Measurements from ENCODE around the gene KCNG4.

KCNG4 gene

DNA sequence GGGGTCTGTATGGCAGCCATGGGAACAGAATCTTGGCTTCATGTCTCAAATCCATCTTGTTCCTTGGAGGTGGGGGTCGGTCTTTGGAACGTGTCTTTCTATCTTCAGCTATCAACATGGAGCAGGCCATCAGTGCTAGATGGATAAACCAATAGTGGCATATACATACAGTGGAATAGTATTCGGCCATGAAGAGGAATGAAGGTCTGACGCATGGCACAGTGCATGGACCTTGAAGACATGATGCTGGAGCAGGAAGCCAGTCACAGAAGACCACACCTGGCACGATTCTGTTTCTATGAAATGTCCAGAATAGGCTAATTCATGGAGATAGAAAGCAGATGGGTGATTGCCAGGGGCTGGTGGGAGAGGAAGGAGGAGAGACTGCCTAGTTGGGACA, 7.8 kb downstream of the KCNG4 start:
- no peak overlapping the region for H3K4me3 ChIP-seq (replicated peaks; ENCODE audit: low read depth, low read length)
- TF ChIP-seq, protein P1, sequence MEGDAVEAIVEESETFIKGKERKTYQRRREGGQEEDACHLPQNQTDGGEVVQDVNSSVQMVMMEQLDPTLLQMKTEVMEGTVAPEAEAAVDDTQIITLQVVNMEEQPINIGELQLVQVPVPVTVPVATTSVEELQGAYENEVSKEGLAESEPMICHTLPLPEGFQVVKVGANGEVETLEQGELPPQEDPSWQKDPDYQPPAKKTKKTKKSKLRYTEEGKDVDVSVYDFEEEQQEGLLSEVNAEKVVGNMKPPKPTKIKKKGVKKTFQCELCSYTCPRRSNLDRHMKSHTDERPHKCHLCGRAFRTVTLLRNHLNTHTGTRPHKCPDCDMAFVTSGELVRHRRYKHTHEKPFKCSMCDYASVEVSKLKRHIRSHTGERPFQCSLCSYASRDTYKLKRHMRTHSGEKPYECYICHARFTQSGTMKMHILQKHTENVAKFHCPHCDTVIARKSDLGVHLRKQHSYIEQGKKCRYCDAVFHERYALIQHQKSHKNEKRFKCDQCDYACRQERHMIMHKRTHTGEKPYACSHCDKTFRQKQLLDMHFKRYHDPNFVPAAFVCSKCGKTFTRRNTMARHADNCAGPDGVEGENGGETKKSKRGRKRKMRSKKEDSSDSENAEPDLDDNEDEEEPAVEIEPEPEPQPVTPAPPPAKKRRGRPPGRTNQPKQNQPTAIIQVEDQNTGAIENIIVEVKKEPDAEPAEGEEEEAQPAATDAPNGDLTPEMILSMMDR (IDR thresholded peaks at IDR 0.05; ENCODE audit: low read length, missing control alignments): no peak
- no peak for DNase-seq (ENCODE audit: low read depth)

DNA sequence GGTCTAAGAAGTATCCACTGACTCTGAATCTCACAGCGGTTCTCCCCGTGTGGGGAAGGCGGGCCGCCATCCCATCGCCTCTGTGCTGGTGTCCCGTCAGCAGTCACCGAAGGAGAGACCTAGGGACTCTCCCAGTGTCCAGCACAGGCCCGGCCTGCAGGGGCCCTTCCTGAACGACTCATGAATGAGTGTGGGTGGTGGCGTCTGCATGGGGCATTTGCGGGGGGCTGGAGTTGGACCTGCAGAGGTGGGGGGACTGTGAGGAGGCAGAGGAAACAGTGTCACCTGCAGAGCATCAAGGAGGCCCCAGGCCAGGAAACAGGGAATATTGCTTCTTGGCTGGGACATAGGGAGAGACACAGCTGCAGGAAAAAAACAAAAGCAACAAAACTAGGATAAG, 10.3 kb downstream of the KCNG4 start:
- TF ChIP-seq, protein P1 (IDR thresholded peaks at IDR 0.05; ENCODE audit: low read length, missing control alignments): no peak
- H3K4me3 ChIP-seq (replicated peaks; ENCODE audit: low read depth, low read length): no peak overlapping the region
- no peak for DNase-seq (ENCODE audit: low read depth)

DNA sequence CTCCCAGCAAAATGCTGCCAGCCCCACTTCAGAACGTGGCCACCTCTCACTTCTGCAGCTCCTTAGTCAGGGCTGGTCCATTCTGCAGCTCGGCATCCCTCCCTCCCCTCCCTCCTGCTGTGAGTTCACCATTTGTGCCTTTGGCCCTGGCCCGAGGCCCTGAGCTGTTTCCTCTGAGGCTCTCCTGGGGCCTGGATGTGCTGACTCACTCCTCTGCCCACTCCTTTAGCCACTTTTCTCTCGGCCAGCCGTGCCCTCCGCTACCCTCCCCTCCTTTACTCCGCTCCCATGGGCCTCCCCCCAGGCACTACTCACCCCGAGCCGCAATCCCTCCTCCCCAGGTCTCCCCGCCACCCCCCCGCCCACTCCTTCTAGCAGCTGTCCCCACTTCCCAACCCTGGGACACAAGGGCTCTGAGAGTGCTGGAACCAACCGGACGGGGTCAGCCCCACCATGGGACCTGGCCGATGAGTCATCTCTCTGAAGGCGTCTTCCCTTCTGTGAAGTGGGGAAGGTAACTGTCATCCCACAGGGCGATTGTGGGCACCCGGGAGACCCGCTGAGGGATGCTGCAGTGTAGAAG, 11.5 kb downstream of the KCNG4 start:
- no peak overlapping the region for H3K4me3 ChIP-seq (replicated peaks; ENCODE audit: low read depth, low read length)
- DNase-seq (ENCODE audit: low read depth): peak; percentile 91
- TF ChIP-seq, protein P1 (IDR thresholded peaks at IDR 0.05; ENCODE audit: low read length, missing control alignments): no peak

DNA sequence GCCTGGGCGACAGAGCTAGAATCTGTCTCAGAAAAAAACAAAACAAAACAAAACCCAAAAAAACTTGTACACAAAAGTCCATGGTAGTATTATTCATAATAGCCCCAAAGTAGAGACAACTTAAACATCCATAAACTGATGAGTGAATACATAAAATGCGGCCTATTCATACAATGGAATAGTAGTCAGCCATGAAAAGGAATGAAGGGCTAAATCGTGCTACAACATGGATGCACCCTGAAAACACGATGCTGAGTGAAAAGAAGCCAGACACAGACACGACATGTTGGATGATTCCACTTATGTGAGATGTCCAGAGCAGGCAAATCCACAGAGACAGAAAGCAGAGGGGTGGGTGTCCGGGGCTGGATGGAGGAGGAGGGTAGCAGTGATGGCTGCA, 12.3 kb downstream of the KCNG4 start:
- TF ChIP-seq, protein P1 (IDR thresholded peaks at IDR 0.05; ENCODE audit: low read length, missing control alignments): no peak
- DNase-seq (ENCODE audit: low read depth): no peak
- H3K4me3 ChIP-seq (replicated peaks; ENCODE audit: low read depth, low read length): no peak overlapping the region

DNA sequence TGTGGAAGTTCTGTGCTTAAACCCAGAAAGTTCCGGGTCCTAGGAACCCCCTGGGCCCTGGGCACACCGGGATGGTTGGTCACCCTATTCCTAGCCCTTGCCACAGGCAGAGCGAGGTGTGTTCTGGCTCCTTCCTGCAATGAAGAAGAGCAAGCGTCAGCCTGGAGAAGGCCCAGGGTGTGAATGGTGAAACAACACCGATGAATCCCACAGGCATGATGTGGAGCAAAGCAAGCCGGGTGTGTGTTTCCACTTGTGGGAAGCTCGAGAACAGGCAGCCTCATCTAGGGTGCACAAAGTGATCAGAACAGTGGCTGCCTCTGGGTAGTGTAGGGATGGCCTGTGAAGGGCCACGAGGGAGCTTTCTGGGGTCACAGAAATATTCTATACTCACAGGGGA, 13.8 kb downstream of the KCNG4 start:
- TF ChIP-seq, protein P1 (IDR thresholded peaks at IDR 0.05; ENCODE audit: low read length, missing control alignments): no peak
- DNase-seq (ENCODE audit: low read depth): no peak
- no peak overlapping the region for H3K4me3 ChIP-seq (replicated peaks; ENCODE audit: low read depth, low read length)

DNA sequence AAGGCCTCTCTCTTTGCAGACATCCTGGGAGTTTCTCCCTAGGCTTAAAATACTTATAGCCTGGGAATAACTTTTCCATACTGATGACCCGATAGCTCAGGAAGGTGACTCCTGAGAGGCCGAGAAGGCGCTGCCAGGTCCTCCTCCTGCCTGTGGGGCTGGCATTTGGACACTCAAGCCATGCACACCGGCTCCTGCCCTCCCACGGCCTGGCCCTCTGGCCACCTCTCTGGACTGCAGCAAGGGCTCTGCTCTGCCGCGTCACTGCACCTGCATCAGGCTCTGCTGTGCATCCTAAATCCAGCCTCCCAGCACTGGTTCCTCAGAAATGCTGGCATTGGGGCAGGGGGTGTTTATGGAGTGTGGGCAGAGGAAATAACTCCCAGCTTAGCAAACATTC, 14.2 kb downstream of the KCNG4 start:
- TF ChIP-seq, protein P1 (IDR thresholded peaks at IDR 0.05; ENCODE audit: low read length, missing control alignments): no peak
- DNase-seq (ENCODE audit: low read depth): no peak
- H3K4me3 ChIP-seq (replicated peaks; ENCODE audit: low read depth, low read length): no peak overlapping the region

DNA sequence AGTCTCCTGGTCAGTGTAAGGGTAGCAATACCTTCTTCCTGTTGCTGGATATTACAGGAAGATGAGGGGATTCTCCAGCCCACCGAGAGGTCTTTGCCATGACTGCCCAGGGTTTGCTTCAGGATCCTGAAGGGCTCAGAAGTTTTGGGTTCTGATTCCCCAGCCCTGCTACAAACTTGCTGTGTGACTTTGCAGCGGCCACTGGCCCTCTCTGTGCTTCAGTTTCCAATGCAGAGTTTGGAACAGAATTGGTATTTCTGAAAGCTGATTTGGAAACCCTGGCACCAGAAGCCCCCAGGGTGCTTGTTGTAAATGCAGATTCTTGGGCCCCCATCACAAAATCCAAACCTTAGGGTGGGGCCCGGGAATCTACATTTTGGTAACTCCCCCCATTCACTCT, 14.7 kb downstream of the KCNG4 start:
- no peak overlapping the region for H3K4me3 ChIP-seq (replicated peaks; ENCODE audit: low read depth, low read length)
- DNase-seq (ENCODE audit: low read depth): no peak
- TF ChIP-seq, protein P1 (IDR thresholded peaks at IDR 0.05; ENCODE audit: low read length, missing control alignments): no peak
